Smooth muscle cell (in vitro differentiated cells): Measurements from ENCODE around the gene GSAP. TPM values are rescaled to one million over a fixed set of nuclear protein-coding genes. Genes with fewer than 3 reads are reported as not detected.
A peak's percentile ranks its signal among the peaks of the same experiment; 100 is the strongest.

Experiments
- DNase-seq: peaks from one replicate; lab custom pipeline; 2025; ENCODE audit not compliant: unreplicated experiment; lab: John Stamatoyannopoulos, UW
- H2AFZ ChIP-seq: fragments of 200-600 bp; sonication (generic); 2 replicates; pipeline ENCODE4 v1.6.0; 2016; ENCODE audit warnings: antibody characterized with exemption, low read depth, mild to moderate bottlenecking
- H3F3A ChIP-seq: fragments of 200-600 bp; sonication (generic); 2 replicates; pipeline ENCODE4 v1.6.0; 2017; ENCODE audit warnings: antibody characterized with exemption, low read depth
- H3K27ac ChIP-seq: fragments of 200-600 bp; sonication (generic); 2 replicates; pipeline ENCODE4 v1.5.1; 2016; ENCODE audit warnings: low read depth, mild to moderate bottlenecking
- H3K27me3 ChIP-seq: fragments of 200-600 bp; sonication (generic); 2 replicates; pipeline ENCODE4 v1.6.1; 2016; ENCODE audit warnings: low read depth, mild to moderate bottlenecking
- H3K36me3 ChIP-seq: fragments of 200-600 bp; sonication (generic); 2 replicates; pipeline ENCODE4 v1.5.1; 2016; ENCODE audit warnings: low read depth
- H3K4me1 ChIP-seq: fragments of 200-600 bp; sonication (generic); 2 replicates; pipeline ENCODE4 v1.5.1; 2016; ENCODE audit warnings: low read depth
- H3K4me2 ChIP-seq: fragments of 200-600 bp; sonication (generic); 2 replicates; pipeline ENCODE4 v1.6.0; 2016; ENCODE audit warnings: mild to moderate bottlenecking
- H3K4me3 ChIP-seq: fragments of 200-600 bp; sonication (generic); 2 replicates; pipeline ENCODE4 v1.5.1; 2016; ENCODE audit warnings: mild to moderate bottlenecking
- H3K79me2 ChIP-seq: fragments of 200-600 bp; sonication (generic); 2 replicates; pipeline ENCODE4 v1.6.0; 2016; ENCODE audit warnings: low read depth, mild to moderate bottlenecking
- H3K9ac ChIP-seq: fragments of 200-600 bp; sonication (generic); 2 replicates; pipeline ENCODE4 v1.6.0; 2016; ENCODE audit warnings: low read depth
- H3K9me3 ChIP-seq: fragments of 200-600 bp; sonication (generic); replicated peaks from 2 replicates; pipeline ENCODE4 v1.5.1; 2016; ENCODE audit warnings: low read depth
- H4K20me1 ChIP-seq: fragments of 200-600 bp; sonication (generic); 2 replicates; pipeline ENCODE4 v1.6.0; 2016; ENCODE audit warnings: low read depth
- WGBS: methylation state at CpG from one replicate; pipeline ENCODE4 v1.1.7; 2016; ENCODE audit warnings: low lambda C conversion rate; 5-methylcytosine and 5-hydroxymethylcytosine counted together
- polyA plus RNA-seq: library from polyadenylated mRNA; unstranded; fragments of >200 nt; fragmentation: Nextera tagmentation; extraction: Ambion mirVana; gene quantifications from 2 replicates; pipeline ENCODE4 v1.2.1, GENCODE V29; 2016
- total RNA-seq: library from RNA; depleted of rRNA; stranded (reverse); fragments of >200 nt; gene quantifications from 2 replicates; pipeline ENCODE4 v1.2.3, GENCODE V29; 2014
- TF ChIP-seq, protein P1 (sequence below): fragments of 200-600 bp; sonication (generic); IDR thresholded peaks from 2 replicates; pipeline ENCODE4 v1.5.1; 2017; ENCODE audit warnings: borderline replicate concordance, mild to moderate bottlenecking, antibody characterized with exemption; ENCODE audit not compliant: insufficient read depth, poor library complexity, severe bottlenecking

The GSAP gene
- total and polyA plus RNA-seq, 2 experiments from 2014 or later = 0.45 to 0.94 TPM

DNA sequence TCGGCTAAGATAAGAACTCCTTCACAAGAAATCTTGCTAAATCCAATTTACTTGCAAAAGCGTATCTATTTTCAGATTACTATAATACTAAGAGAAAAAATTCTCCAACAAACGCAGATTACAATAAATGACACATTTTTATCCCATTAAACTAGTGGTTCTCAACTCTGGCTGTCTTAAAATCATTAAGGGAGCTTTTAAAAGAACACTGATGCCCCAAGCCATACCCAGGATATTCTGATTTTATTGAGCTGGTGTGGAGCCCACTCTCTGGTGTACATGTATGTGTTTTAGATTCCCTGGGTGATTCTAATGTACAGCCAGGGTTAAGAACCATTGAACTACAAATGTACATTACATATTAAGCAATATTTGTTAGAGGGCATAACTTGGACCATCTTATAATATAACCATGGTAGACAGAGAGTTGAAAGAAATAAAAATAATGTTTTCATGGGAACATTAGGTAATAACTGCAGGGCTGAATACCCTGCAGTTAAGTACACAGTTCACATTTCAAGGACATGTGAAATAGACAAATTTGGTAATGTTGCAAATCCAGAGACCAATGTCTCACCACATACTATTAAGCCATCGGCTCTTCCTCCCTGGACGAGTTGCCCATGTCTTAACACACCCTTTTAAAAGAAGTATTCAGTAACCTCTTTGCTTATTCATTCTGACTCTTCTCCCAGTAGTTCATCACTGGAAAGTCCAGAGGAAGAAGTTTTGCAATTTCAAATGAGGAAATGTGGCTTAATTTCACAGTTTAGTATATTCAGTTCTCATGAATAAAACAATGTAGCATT, 6.2 kb downstream of the GSAP start:
- H2AFZ ChIP-seq = peak overlapping the region; percentile 2
- WGBS = 54% methylated on average over 5 of the region's 5 CpGs
- H3K4me1 ChIP-seq = peaks cover 8% of the 10 kb centered on the region
- H3K27ac ChIP-seq = peak overlapping the region; percentile 64
- peaks cover 20% of the 10 kb centered on the region for H3K27me3 ChIP-seq
- no peak for DNase-seq
- no peaks in the 10 kb centered on the region for H3K79me2 ChIP-seq
- H3K9ac ChIP-seq = no peak overlapping the region
- peak overlapping the region; percentile 48 for H3K4me2 ChIP-seq
- TF ChIP-seq, protein P1, sequence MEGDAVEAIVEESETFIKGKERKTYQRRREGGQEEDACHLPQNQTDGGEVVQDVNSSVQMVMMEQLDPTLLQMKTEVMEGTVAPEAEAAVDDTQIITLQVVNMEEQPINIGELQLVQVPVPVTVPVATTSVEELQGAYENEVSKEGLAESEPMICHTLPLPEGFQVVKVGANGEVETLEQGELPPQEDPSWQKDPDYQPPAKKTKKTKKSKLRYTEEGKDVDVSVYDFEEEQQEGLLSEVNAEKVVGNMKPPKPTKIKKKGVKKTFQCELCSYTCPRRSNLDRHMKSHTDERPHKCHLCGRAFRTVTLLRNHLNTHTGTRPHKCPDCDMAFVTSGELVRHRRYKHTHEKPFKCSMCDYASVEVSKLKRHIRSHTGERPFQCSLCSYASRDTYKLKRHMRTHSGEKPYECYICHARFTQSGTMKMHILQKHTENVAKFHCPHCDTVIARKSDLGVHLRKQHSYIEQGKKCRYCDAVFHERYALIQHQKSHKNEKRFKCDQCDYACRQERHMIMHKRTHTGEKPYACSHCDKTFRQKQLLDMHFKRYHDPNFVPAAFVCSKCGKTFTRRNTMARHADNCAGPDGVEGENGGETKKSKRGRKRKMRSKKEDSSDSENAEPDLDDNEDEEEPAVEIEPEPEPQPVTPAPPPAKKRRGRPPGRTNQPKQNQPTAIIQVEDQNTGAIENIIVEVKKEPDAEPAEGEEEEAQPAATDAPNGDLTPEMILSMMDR = no peak
- no peaks in the 10 kb centered on the region for H3K36me3 ChIP-seq
- H3F3A ChIP-seq = peaks cover 3% of the 10 kb centered on the region
- no peak overlapping the region for H3K4me3 ChIP-seq
- H3K9me3 ChIP-seq = no peaks in the 10 kb centered on the region
- no peaks in the 10 kb centered on the region for H4K20me1 ChIP-seq

DNA sequence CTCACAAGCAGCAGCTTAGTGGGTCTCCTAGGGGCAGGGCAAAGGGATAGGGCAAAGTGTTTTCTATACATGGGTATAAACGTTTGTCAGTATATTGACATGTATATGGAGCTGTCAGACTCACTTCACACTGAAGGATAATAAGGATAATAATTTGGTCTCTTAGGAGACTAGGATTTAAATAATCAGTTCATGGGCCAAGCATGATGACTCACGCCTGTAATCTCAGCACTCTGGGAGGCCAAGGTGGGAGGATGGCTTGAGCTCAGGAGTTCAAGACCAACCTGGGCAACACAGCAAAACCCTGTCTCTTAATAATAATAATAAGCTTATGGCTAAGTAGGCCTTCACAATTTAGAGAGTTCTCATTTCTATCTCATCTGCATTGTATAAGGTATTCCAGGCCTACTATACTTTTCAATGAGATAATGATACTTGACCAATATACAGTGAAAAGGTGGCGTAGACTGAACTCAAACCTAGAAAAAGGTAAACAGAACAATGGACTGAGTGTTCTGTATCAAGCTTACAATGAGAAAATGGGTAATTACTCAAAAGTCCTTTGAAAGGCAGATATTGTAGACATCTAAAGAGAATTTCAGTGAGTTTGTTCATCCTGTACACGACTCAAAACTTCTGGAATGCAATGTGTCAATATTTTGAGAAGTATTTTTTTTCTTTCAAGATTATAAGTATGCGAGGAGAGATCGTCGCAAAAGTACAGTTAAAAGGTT, 7.0 kb downstream of the GSAP start:
- WGBS = 59% methylated on average over 7 of the region's 7 CpGs
- H3K4me3 ChIP-seq = no peak overlapping the region
- peaks cover 8% of the 10 kb centered on the region for H3K4me1 ChIP-seq
- H3K9ac ChIP-seq = peak overlapping the region; percentile 8
- no peaks in the 10 kb centered on the region for H4K20me1 ChIP-seq
- DNase-seq = no peak
- peak overlapping the region; percentile 48 for H3K4me2 ChIP-seq
- H3K9me3 ChIP-seq = no peaks in the 10 kb centered on the region
- H2AFZ ChIP-seq = peak overlapping the region; percentile 2
- H3K36me3 ChIP-seq = no peaks in the 10 kb centered on the region
- H3K79me2 ChIP-seq = no peaks in the 10 kb centered on the region
- H3K27me3 ChIP-seq = peaks cover 13% of the 10 kb centered on the region
- H3F3A ChIP-seq = peaks cover 3% of the 10 kb centered on the region
- TF ChIP-seq, protein P1 = no peak
- peak overlapping the region; percentile 64 for H3K27ac ChIP-seq

- H3K27me3 ChIP-seq = peaks cover under 1% of the 10 kb centered on the region
- no peaks in the 10 kb centered on the region for H3K9me3 ChIP-seq
- TF ChIP-seq, protein P1 = no peak
- no peaks in the 10 kb centered on the region for H3K79me2 ChIP-seq
- no peak overlapping the region for H2AFZ ChIP-seq
- peaks cover 3% of the 10 kb centered on the region for H3F3A ChIP-seq
- no peak for DNase-seq
- H3K4me2 ChIP-seq = no peak overlapping the region
- no peak overlapping the region for H3K27ac ChIP-seq
- H4K20me1 ChIP-seq = no peaks in the 10 kb centered on the region
- H3K9ac ChIP-seq = no peak overlapping the region
- no peak overlapping the region for H3K4me3 ChIP-seq
- peaks cover 8% of the 10 kb centered on the region for H3K4me1 ChIP-seq
- H3K36me3 ChIP-seq = no peaks in the 10 kb centered on the region
Measured at GRCh38 chr7:77407906-77408305, 8.2 kb downstream of the GSAP start.
